GM12865 (cell line): ENCODE data around the gene OR14I1.
"Not testable (repeated sequence)": the region's sequence is repeated elsewhere in the genome, so short reads cannot be mapped to it uniquely, and the experiment has no call there.

ENCODE experiments used
- DNase-seq: peaks from one replicate; pipeline ENCODE4 v3.0.0; 2010; ENCODE audit warnings: low read depth
- H3K4me3 ChIP-seq: 2 replicates; pipeline ENCODE4 v1.5.1; 2011; ENCODE audit warnings: mild to moderate bottlenecking, low read depth, low read length, control low read depth
- CTCF ChIP-seq: IDR thresholded peaks from 2 replicates; pipeline ENCODE4 v1.5.1; 2011; ENCODE audit warnings: low read length, control low read depth, low read depth, inconsistent platforms; ENCODE audit not compliant: insufficient read depth; ENCODE audit errors: missing control alignments

Gene OR14I1

GRCh38 chr1:248691567-248692155 lies 10.9 kb downstream of the OR14I1 start:
- TF ChIP-seq CTCF: no peak
- no peak overlapping the region for H3K4me3 ChIP-seq
- no peak for DNase-seq

- peak; percentile 65 for DNase-seq
- no peak overlapping the region for H3K4me3 ChIP-seq
- no peak for TF ChIP-seq CTCF
Observed at GRCh38 chr1:248688527-248689298, 13.9 kb downstream of the OR14I1 start.

- peak; percentile 56 for TF ChIP-seq CTCF
- DNase-seq: peak; percentile 74
- no peak overlapping the region for H3K4me3 ChIP-seq
Observed at GRCh38 chr1:248686815-248687214, 15.8 kb downstream of the OR14I1 start.

- no peak overlapping the region for H3K4me3 ChIP-seq
- no peak for DNase-seq
- no peak for TF ChIP-seq CTCF
Observed at GRCh38 chr1:248681651-248682050, 20.9 kb downstream of the OR14I1 start.

- H3K4me3 ChIP-seq: no peak overlapping the region
- no peak for DNase-seq
- TF ChIP-seq CTCF: no peak
Observed at GRCh38 chr1:248670003-248670402, 32.6 kb downstream of the OR14I1 start.

GRCh38 chr1:248663453-248664328 lies 38.9 kb downstream of the OR14I1 start:
- not testable (repeated sequence) for H3K4me3 ChIP-seq
- DNase-seq: peak; percentile 41

GRCh38 chr1:248656797-248657196 lies 45.8 kb downstream of the OR14I1 start:
- not testable (repeated sequence) for H3K4me3 ChIP-seq
- DNase-seq: peak; percentile 18

- DNase-seq, H3K4me3 ChIP-seq: not testable (repeated sequence)
Observed at GRCh38 chr1:248655354-248655753, 47.2 kb downstream of the OR14I1 start, which contains the start of gene OR2T27. OR2T27 (minus strand) TSS chr1:248655528; CDS start chr1:248650884, 4,644 bp downstream.
